Effector CD8-positive, alpha-beta T cell (primary cell): Measurements from ENCODE around the gene ZNF556.

Experiments
- DNase-seq: peaks from one replicate; lab custom pipeline; 2025; lab: John Stamatoyannopoulos, UW
- total RNA-seq, 4 experiments: gene quantifications; one replicate each; lab custom pipeline; 2026; lab: John Stamatoyannopoulos, UW

Gene ZNF556
- total RNA-seq = 0 to 0.09 (median 0) reads per million in 4 experiments

DNA sequence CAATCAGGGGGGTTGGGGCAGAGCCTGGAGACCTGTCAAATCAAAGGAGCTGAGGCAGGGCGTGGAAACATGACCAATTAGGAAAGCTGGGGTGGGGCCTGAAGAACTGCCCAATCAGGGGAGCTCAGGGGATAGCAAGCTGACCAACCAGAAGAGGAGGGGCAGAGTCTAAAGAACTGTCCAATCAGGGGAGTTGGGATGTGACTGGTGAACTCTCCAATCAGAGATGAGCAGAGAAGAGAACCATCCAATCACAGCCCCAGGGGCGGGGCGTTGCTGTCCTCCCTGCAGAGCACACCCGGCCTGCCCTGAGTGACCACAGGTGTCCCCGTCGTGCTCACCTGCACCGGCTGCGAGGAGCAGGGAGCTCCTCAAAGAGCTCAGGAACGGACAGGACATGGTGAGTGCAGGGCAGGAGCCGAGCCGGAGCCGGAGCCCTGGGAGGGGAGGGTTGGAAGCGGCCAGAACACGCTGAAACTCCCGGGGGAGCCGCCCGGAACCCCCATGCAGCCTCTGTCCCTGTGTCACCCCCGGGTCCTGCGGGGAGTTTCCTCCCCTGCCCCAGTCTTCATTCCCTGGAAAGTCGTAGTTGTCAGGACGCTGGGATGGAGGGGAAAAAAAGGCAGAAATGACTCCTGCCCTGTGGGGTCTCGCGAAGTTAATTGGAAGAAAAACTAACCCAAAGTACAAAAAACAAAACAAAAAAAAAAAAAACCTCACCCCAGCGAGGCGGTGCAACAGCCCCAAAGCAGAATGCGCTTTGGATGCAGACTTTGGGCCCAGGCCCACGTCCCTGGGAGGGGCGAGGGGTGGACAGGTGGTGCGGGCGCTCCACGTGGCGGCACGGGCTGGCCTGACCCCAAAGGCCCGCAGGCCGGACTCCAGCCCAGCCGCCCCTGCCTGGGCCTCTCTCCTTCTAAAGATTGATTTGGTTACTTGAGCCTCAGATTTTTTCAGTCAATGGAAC, at the start of gene ZNF556:
Gene ZNF556 (plus strand): TSS at position 311 of the 967 bp plus-strand sequence. CDS start 87 bp downstream, at position 398.
- DNase-seq = no peak

DNA sequence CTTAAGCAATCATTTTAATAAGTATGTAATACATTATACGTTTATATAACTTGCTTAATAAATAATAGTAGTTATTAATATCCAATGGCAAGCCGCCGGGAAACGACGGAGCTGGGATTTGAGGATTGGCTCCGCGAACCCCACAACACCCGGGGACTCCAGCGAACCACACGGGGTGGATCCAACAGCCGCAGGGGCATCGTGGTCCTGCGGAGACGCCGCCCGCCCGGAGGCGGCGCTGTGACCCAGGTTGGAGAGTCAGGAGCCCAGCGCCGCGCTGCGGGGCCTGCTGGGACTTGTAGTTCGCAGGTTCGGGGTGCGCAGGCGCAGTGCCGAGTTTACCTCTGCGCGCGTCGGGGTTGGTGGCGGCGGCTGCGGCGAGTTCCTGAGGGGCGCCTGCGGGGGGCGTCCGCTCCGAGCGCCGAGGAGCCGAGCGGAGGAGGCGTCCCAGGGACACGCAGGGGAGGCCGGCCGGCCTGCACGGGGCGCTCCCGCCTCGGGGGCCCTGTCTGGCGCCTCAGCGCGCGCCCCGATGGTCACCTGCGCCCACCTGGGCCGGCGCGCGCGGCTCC, 47.5 kb upstream of the ZNF556 start, which contains the start of gene ZNF554:
Gene ZNF554 (plus strand): TSS at position 329 of the 572 bp plus-strand sequence. CDS start 204 bp downstream, at position 533.
- peak; percentile 98 for DNase-seq

GRCh38 chr19:2820112-2820702, 46.9 kb upstream of the ZNF556 start:
- no peak for DNase-seq

DNA sequence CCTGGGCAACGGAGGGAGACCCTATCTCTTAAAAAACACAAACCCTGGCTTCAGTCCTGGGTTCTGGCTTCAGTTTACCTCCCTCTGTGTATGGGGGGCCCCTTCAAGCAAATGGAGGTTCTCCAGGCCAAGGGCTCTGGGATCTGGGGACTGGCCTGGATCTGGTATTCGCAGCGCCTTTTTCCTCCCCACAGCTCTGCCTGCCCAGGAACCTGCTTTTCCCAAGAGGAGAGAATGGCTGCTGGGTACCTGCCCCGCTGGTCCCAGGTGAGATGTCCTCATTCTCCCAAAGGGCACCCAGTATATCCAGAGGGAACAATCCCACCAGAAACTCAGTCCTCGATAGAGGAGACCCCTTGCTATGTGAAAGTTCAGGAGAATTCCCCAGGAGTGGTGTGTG, 44.3 kb upstream of the ZNF556 start:
- DNase-seq = no peak

GRCh38 chr19:2823646-2824045, 43.5 kb upstream of the ZNF556 start:
- no peak for DNase-seq

DNA sequence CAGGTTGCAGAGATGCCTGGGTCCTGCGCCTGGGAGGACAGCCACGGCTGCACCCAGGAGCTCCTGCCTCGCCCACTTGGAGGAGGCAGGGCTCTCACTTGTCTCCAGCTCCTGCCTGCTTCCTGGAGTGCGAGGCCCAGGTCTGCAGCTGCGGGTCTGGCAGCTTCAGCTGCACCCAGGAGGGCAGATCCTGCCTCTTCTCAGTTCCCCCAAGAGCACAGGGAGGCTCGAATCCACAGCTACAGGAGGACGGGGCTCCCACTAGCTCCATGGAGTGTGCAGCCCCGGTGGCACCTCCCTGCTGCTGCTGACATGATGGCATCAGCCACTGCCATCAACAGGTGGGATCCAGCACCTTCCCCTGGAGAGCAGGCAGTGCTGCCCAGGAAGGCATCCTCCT, 43.0 kb upstream of the ZNF556 start:
- DNase-seq = no peak

- DNase-seq = no peak
Observed at GRCh38 chr19:2827022-2827421, 40.1 kb upstream of the ZNF556 start.

DNA sequence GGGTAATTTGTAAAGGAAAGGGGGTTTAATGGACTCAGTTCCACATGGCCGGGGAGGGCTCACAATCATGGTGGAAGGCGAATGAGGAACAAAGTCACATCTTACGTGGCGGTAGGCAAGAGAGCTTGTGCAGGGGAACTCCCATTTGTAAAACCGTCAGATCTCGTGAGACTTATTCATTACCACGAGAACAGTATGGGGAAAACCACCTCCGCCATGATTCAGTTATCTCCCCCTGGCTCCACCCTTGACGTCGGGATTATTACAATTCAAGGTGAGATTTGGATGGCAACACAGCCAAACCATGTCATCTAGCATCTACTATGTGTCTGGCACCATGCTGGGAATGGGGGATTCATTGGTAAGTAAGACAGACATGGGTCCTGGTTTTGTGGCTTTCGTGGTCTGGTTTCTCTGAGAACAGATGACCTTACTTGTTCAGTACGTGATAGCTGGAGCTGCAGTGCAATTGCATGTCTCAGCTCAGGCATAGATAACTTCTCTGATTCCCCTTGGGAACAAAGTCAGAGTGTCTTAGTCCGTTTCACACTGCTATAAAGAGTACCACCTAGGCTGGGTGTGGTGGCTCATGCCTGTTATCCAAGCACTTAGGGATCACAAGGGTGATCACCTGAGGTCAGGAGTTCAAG, 39.2 kb upstream of the ZNF556 start:
- DNase-seq = no peak

DNA sequence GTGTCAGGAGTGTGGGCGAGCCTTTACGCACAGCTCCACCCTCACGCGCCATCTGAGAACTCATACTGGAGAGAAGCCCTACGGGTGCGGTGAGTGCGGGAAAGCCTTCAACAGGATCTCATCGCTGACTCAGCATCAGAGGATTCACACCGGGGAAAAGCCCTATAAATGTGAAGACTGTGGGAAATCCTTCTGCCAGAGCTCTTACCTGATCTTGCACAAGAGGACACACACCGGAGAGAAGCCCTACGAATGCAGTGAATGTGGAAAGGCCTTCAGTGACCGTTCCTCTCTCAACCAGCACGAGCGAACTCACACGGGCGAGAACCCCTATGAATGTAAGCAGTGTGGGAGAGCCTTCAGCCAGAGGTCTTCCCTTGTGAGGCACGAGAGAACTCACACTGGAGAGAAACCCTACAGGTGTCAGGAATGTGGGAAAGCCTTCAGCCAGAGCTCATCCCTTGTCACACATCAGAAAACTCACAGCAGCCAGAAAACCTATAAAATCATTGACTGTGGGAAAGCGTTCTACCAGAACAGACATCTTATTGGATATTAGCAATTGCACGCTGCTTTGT, 32.8 kb upstream of the ZNF556 start:
- DNase-seq = no peak

DNA sequence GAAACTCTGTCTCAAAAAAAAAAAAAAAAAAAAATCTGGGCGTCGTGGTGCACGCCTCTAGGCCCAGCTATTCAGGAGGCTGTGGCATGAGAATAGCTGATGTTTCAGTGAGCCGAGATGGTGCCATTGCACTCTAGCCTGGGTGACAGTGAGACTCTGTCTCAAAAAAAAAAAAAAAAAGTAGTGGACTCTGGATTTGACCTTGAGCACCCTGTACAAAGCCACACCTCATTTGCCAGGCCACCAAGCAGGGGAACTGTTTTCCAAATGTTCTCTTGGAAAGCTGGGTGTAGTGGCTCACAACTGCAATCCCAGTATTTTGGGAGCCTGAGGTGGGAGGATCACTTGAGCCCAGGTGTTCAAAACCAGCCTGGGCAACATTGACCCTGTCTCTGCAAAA, 29.7 kb upstream of the ZNF556 start:
- DNase-seq = no peak

DNA sequence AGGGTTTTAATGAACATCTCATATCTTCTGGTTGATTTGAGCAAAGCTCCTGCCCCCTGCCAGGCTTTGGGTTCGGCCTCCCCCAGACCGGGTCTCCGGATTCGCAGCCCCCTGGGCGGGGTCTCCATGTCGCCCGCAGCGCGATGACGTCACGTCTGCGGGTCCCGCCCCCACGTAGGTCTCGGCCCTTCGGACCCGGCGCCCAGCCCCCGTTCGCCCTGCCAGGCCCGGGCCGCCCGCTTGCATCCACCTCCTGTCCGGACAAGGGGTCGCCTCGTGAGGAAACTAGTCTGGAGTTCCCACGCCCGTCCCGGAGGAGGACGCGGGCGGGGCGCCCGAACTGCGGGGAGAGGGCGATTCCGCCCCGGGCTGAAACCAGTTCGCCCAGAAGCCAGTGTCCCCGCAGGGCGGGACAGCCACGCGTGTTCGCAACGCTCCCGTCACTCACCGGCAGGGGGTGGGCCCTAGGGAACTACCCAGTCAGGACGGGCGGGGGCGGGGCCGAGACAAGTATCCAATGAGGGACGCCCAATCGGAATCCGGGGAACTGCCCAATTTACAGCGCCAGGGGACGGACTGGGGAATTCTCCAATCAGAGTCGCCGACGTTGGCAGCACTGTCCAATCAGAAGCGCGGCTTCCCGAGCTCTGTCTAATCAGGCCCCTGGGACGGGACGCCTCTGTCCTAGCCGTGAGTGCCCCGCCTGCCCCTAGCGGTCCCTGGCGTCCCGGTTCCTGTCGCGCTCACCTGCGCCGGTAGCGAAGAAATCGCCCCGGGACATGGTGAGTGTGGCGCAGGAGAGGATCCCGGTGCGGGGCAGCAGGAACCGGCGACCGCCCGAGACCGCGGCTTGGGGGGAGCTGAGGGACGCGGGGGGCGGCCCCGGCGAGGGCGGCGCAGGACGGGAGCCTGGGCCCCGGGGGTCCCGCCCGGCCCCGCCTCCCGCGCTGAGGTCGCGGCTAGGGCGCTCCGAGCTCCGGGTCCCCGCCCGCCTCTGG, 26.0 kb upstream of the ZNF556 start, which contains the start of gene ZNF555:
Gene ZNF555 (plus strand): TSS at position 682 of the 998 bp plus-strand sequence. CDS start 98 bp downstream, at position 780.
- DNase-seq = peak; percentile 99

DNA sequence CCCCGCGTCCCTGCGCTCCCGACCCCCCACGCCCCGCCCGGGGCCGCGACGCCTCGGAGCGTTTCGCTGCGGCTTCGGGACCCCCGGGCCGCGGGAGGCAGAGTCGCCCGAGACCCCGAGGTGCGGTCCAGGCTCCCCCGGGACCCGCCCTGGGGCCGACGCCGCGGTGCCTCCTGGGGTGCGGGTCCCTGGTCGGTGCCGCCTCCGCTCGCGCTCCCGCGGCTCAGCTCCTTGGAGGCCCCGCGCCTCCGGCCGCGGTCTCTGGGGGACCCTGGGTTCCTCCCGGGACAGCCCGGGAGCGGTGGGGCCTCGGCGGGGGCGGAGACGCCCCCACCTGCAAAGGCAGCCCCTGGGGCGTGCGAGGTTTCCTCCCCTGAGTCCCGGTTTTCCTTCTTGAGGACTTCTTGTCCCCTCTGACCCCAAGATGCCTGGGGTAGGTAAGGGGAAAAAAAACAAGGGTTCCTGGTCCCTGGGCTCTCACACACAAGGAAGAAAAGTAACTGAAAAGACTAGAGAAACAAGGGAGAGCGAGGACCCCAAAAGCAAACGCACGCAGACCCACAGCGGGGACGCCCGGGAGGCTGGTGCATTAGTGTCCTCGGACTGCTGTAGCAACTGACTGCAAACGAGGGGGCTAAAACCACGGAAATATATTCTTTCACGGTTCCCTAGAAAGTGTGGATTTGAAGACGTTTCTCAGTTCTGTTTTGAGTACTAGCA, 25.1 kb upstream of the ZNF556 start:
- no peak for DNase-seq

- DNase-seq = no peak
Observed at GRCh38 chr19:2845107-2845506, 22.0 kb upstream of the ZNF556 start.

- no peak for DNase-seq
Observed at GRCh38 chr19:2846180-2846894, 20.8 kb upstream of the ZNF556 start.

- DNase-seq = no peak
Observed at GRCh38 chr19:2847507-2847906, 19.6 kb upstream of the ZNF556 start.

GRCh38 chr19:2848616-2849015, 18.5 kb upstream of the ZNF556 start:
- DNase-seq = no peak

DNA sequence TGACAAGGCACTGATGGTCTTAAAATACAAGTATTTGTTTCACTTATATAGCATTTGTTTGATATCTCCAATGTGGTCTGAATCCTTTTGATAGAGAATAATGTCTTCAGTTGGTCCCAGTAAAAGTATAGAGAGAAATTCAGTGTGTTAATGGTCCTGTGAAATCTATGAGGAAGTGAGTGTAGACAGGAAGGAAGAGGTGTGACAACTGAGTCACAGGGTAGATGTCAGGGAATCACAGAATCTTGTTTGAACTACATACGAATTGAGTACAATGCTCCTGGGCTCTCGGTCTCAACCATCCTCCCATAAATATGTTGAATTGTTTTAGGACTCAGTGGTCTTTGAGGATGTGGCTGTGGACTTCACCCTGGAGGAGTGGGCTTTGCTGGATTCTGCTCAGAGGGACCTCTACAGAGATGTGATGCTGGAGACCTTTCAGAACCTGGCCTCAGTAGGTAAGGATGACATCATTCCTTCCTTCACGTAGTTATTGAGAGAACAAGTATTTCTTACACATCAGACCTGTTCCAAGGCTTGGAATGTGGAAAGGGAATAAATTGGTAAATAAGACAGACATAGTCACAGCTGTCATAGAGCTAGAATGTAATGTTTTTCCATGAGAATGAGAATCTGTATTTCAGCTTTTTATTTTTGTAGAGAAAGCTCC, 16.7 kb upstream of the ZNF556 start:
- no peak for DNase-seq

- no peak for DNase-seq
Observed at GRCh38 chr19:2852598-2852997, 14.5 kb upstream of the ZNF556 start.
